ENCODE data around the gene CPEB1.

The CPEB1 gene

DNA sequence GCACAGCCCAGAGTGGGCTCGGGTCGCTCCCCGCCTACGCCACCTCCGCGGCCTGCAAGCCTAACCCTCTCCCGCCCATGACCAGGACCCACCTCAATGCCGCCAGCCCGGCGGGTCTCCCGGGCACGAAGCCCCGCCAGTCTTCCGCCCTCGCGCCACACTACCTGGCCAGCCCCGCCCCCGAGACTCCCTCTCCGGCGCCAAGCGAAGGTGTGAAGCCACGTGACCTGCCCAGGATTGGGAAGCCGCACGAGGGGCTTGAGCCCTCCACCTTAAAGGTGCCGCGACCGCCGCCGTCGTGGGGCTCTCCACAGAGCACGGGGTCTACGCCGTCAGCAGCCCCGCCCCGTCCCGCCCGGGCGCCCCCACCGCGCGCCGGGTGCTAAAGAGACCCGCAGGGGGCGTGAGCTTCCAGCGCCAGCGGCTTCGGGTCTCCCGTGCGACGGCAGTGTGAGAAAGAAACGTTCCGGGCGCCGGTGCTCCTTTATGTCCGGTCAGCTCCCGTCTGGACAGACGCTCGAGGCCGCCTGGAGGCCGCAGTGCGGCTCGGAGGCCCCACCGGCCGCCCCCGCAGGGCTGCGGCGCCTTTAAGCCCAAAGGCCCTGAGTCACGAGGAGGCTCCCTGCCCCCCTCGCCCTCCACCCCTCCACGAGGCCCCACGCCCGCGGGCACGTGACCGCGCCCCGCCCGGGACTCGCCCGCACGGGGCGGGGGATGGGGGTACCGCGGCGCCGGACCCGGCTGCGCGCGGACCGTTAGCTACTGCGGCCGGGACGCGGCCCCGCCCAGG lies at the start of gene CPEB1:
Gene CPEB1 (minus strand): TSS at position 319 of the 790 bp plus-strand sequence. CDS start 18,904 bp downstream, outside the sequence.
- DNase-seq: peak; percentile 81 to 85
- TF ChIP-seq GATA1 (IDR thresholded peaks at IDR 0.05; ENCODE audit: low read depth, low read length) (no peak), POLR2A (IDR thresholded peaks at IDR 0.05; ENCODE audit: low read length) (no peak)

DNA sequence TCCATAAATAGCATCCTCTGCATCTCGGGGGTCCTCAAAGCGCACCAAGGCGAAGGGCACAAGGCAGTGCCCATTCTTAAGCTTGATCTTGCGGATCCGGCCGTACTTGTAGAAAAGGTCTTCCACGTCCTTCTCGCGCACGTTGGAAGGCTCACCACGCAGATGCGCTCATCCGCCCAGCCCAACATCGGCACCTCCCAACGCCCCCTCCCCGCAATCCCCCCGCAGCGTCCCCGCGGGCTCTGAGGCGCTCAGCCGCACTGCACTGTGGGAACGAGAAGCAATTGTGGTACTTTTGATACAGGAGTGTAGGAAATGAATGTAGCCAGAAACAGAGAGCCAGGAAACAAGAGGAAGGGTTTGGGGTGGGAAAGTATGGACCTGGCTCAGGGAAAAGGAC lies 45.0 kb upstream of the CPEB1 start:
- DNase-seq: no peak
- no peak for TF ChIP-seq POLR2A (IDR thresholded peaks at IDR 0.05; ENCODE audit: low read length)
- TF ChIP-seq GATA1 (IDR thresholded peaks at IDR 0.05; ENCODE audit: low read depth, low read length): no peak

DNA sequence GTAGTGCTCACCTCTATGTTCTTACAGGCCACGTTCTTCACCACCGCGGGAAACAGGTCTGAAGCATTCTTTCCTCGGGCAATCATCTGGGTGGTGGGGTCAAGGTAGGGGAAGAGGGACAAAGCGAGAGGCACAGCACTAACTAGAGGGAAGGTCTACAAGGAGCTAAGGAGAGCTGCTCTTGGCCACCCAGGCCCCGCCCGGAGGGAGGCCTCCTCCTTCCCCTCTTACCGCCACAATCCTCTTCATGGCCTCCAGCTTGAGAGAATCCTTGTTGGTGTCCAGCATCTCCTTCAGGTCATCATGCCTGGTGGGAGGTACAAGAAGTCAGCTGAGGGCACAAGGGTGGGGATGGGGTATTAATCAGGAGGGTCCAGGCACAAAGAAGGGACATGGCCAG lies 42.0 kb upstream of the CPEB1 start:
- no peak for DNase-seq
- TF ChIP-seq GATA1 (IDR thresholded peaks at IDR 0.05; ENCODE audit: low read depth, low read length) (no peak), POLR2A (IDR thresholded peaks at IDR 0.05; ENCODE audit: low read length) (no peak)

DNA sequence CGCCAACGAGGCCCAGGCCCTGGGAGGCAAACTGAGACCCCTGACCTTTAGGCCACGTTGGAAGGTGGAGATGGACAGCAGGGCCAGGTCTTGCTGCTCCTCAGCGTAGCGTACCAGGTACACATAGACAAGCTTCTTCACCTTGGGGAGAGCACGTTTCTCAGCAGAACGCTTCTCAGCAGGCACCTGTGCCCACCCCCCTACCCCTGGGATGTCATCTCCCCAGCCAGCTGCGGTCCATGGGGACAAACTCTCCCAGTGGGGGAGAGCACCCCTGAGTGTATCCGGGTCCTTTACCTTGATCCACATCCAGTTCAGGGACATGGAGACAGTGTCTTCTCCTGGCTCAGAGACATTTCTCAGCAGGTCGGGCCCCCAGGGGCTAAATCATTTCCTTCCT lies 41.5 kb upstream of the CPEB1 start:
- no peak for TF ChIP-seq GATA1 (IDR thresholded peaks at IDR 0.05; ENCODE audit: low read depth, low read length)
- TF ChIP-seq POLR2A (IDR thresholded peaks at IDR 0.05; ENCODE audit: low read length): no peak

DNA sequence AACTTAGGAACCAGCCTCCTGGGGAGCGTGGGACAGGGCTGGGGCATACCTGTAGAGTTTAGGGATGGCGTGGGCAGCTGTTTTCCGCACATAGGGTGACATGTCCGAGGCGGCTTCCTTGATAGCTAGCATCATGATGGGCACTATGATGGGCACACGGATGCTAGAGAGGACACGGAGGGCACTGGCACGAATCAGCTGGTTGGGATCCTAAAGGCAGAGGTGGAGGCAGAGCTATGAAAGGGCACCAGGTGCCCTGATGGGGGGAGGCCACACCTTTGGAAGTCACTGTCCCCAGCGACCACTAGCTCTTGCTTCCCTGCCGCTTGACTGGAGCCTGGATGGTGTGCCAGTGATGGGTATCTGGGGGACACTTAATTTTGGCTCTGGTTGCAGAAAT lies 34.2 kb upstream of the CPEB1 start:
- no peak for DNase-seq
- TF ChIP-seq POLR2A (IDR thresholded peaks at IDR 0.05; ENCODE audit: low read length) (no peak), GATA1 (IDR thresholded peaks at IDR 0.05; ENCODE audit: low read depth, low read length) (no peak)

More for the DNA sequence above, 41.5 kb upstream of the CPEB1 start:
- no peak for DNase-seq

DNA sequence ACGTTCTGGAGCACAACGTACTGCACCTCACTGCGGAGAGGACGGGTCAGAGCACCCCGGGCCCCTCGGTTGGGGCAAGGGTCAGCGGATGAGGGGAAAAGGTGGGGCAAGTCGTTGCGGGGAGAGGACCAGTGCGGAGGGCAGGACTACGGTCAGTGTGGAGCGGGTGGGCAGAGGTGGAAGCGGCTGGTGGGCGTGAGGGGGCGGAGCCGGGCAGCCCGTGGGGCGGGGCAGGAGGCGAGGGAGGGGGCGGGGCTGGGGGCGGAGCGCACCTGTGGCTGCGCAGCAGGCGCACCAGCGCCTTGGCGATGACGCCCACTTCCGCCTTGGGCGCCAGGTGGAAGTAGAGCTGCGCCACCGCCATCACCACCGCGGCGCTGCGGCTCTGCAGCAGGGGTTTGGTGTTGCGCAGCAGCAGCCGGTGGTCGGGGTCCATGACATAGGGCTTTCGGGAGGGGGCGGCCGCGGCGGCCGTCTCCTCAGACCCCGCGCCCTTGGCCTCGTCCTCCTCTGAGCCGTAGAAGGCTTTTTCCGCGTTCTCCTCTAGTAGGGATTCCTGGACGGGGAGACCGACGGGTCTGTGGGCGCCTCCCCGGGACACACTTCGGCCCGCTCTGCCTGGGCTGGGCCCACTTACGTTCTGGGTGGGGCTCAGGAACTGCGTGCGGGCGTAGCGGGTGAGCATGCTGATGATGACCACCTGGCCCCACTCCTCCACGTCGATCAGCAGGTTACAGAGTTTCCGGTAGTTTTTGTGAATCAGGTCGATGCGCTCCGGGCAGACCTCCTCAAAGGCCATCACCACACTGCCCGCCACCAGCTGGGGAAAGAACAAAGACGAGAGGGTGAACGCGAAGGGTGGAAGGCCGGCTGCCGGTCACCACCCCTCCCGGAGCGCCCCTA lies 33.3 kb upstream of the CPEB1 start:
- TF ChIP-seq GATA1 (IDR thresholded peaks at IDR 0.05; ENCODE audit: low read depth, low read length) (no peak), POLR2A (IDR thresholded peaks at IDR 0.05; ENCODE audit: low read length) (no peak)
- peak; percentile 28 to 41 for DNase-seq

DNA sequence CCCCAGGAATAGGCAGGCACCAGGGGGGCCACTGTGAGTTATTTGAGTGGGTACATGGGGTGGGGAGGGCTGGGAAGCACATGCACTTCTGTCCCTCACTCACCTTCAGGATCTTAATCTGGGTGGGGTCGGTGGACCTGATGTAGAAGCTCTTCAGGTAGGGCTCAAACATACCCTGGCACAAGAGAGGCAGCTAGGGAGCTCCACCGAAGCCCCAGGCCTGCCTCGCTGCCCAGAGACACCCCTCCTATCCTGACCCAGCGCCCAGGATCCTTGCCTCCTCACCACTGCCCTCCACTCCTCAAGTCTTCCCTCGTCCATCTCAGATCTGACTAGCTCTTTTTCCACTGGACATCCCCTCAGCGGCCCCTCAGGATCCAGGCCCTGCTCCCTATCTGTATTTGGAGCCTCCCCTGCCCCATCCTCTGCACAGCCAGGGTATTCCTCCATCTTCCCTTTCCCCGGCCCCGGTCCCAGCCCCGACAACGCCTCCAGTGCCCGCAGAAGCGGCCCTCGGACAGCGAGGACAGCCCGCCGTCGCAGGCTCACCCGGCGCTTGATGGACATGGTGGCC lies 32.5 kb upstream of the CPEB1 start:
- TF ChIP-seq POLR2A (IDR thresholded peaks at IDR 0.05; ENCODE audit: low read length) (no peak), GATA1 (IDR thresholded peaks at IDR 0.05; ENCODE audit: low read depth, low read length) (no peak)
- DNase-seq: no peak

DNA sequence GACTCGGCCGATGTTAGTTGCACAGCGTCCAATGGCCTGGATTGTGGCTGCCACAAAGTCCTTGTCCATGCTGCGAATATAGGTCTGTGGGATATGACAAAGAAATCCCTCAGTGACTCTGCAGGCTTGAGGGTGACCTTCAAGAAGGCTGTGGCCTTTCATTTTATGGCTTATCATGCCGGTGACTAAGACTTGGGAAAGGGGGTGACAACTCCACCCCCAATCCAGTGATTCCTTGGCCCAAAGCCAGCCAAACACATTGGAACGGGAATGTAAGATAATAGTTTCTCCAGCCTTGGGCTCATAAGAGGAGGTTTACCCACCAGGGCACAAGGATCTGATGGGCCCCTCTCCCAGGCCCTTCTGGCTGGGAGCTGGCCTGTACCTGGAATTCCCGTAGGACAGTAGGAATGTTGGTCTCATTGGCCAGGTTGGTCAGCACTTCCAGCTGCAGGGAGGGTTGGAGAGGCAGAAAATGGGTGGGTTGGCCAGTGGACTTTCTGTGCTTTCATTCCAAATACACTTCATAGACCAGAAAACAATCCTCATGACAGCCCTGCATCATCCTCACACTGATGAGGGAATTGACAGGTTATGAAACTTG lies 30.7 kb upstream of the CPEB1 start:
- TF ChIP-seq POLR2A (IDR thresholded peaks at IDR 0.05; ENCODE audit: low read length): no peak
- no peak for TF ChIP-seq GATA1 (IDR thresholded peaks at IDR 0.05; ENCODE audit: low read depth, low read length)
- no peak for DNase-seq

DNA sequence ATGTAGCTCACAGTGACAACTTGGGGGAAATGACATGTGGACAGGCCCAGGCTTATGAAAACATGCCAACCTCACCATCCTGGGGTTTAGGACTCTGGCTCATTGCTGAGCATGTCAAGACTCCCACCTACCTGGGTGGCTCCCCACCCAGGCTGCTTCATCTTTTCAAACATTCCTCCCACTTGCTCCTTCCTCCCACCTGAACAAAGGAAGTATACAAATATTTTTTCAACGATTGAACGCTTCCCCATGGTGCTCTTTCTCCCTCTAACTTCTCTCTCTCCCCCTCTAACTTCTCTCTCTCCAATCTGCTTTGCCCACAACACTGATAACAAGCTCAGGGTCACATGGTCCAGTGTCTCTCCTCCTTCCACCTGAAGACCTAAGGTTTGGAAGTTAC lies 27.7 kb upstream of the CPEB1 start:
- no peak for TF ChIP-seq POLR2A (IDR thresholded peaks at IDR 0.05; ENCODE audit: low read length)
- TF ChIP-seq GATA1 (IDR thresholded peaks at IDR 0.05; ENCODE audit: low read depth, low read length): no peak
- DNase-seq: no peak

DNA sequence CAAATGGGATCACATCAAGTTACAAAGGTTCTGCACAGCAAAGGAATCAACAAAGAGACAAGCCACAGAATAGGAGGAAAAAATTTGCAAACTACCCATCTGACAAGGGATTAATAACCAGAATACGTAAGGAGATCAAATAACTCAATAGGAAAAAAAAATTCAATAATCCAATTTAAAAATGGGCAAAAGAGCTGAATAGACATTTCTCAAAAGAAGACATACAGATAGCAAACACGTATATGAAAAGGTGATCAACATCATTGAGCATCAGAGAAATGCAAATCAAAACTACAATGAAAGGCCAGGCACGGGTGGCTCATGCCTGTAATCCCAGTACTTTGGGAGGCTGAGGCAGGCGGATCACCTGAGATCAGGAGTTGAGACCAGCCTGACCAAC lies 23.5 kb upstream of the CPEB1 start:
- no peak for DNase-seq
- TF ChIP-seq POLR2A (IDR thresholded peaks at IDR 0.05; ENCODE audit: low read length): no peak
- no peak for TF ChIP-seq GATA1 (IDR thresholded peaks at IDR 0.05; ENCODE audit: low read depth, low read length)

DNA sequence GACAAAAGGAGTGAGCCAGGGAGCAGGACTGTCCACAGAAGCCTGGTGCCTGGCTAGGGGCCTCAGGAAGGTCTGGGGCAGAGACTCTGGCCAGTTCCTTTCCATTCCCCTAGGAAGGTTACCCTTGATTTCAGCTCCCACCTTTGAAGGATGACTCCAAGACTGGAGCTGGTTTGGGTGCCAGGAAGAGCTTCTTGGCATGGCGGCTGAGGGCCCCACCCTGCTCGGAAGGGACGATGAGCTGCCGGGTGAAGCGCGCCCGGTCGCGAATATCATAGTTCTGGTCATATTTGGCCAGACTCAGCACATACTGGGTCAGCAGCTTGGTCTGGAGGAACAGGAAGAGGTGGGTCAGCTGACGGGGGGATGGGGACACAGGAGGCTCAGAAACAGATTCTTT lies 19.4 kb upstream of the CPEB1 start:
- TF ChIP-seq GATA1 (IDR thresholded peaks at IDR 0.05; ENCODE audit: low read depth, low read length) (no peak), POLR2A (IDR thresholded peaks at IDR 0.05; ENCODE audit: low read length) (no peak)
- no peak for DNase-seq

DNA sequence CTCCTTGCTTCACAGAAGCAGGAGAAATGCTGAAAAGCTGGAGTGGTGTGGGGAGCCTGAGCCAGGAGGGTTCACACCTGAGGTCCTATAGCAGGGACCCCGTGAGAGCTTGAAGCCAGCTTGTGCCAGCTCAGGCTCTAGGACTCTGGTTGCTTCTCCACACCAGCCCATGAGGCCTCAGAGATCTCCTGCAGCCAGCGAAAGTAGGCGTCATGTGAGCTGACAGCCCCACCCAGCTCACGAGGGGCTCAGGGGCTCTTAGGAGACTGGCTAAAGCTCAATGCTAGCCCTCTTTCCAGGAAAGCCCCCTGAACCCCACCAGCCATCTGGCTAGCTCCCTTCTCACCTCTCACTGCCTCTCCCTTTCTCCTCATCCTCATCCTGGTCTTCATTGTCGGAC lies 16.9 kb upstream of the CPEB1 start:
- TF ChIP-seq POLR2A (IDR thresholded peaks at IDR 0.05; ENCODE audit: low read length): no peak
- no peak for TF ChIP-seq GATA1 (IDR thresholded peaks at IDR 0.05; ENCODE audit: low read depth, low read length)
- no peak for DNase-seq

DNA sequence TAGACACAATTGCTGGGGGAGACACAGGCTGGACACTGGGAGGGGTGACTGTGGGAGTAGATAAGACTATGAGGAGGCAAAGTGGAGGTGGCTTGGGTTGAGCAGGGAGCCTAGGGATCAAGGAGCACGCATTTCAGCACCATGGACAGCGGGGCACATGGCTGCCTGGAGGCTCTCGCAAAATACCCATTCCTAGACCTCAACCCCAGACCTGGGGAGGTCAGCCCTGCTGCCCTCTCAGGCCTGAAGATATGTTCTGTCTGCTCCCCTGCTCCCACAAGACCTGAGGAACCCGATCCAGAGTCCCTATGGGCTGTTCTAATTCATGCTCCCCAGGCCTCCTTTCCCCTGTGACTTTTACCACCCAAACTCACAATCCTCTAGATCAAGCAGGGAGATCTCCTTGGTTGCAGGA lies 16.0 kb upstream of the CPEB1 start:
- TF ChIP-seq GATA1 (IDR thresholded peaks at IDR 0.05; ENCODE audit: low read depth, low read length) (no peak), POLR2A (IDR thresholded peaks at IDR 0.05; ENCODE audit: low read length) (no peak)
- peak; percentile 71 to 78 for DNase-seq

DNA sequence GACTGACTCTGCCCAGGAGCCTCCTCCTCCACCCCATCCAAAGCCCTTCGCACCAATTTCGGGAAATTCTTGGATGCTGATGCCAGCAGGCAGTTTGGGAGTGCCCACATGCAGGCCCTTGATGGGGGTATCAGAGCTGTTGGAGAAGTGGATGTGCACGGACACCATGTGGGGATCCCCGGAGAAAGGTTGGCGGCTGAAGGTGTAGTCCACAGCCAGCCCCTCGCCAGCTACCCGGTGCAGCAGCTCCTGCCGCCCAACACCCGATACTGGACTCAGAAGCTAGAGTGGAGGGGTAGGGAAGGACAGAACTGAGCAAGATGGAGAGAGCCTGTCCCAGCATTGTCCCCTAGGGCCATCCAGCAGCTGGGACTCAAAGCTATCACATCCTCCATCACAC lies 15.5 kb upstream of the CPEB1 start:
- TF ChIP-seq POLR2A (IDR thresholded peaks at IDR 0.05; ENCODE audit: low read length) (no peak), GATA1 (IDR thresholded peaks at IDR 0.05; ENCODE audit: low read depth, low read length) (no peak)
- no peak for DNase-seq

Measured in erythroblast (primary cell).